Activated CD8-positive, alpha-beta memory T cell treated with anti-CD3 and anti-CD28 coated beads for 24 hours (primary cell): ENCODE data around the gene PHF20.
A peak's percentile ranks its signal among the peaks of the same experiment; 100 is the strongest.
"Not testable (repeated sequence)": the region's sequence is repeated elsewhere in the genome, so short reads cannot be mapped to it uniquely, and the experiment has no call there.

Experiments
- DNase-seq: peaks from one replicate; pipeline ENCODE4 v3.0.0-alpha.2; 2020

PHF20 gene

GRCh38 chr20:35771689-35772562 lies at the start of gene PHF20:
TSS of gene PHF20 (plus strand) at chr20:35772015. CDS start at chr20:35801523, 29,508 bp downstream.
- DNase-seq: peak; percentile 100

- DNase-seq: not testable (repeated sequence)
These were observed 48.6 kb upstream of the PHF20 start for GRCh38 chr20:35723275-35723639.

GRCh38 chr20:35723652-35724320 lies 48.0 kb upstream of the PHF20 start:
- DNase-seq: not testable (repeated sequence)

- DNase-seq: no peak
These were observed 47.2 kb upstream of the PHF20 start for GRCh38 chr20:35724321-35725230.

- no peak for DNase-seq
These were observed 44.7 kb upstream of the PHF20 start for GRCh38 chr20:35726842-35727711.

- DNase-seq: no peak
These were observed 42.5 kb upstream of the PHF20 start for GRCh38 chr20:35729283-35729807.

GRCh38 chr20:35729836-35730582 lies 41.8 kb upstream of the PHF20 start:
- no peak for DNase-seq

- no peak for DNase-seq
These were observed 41.0 kb upstream of the PHF20 start for GRCh38 chr20:35730583-35731468.

- no peak for DNase-seq
These were observed 40.4 kb upstream of the PHF20 start for GRCh38 chr20:35731469-35731788.

- no peak for DNase-seq
These were observed 39.8 kb upstream of the PHF20 start for GRCh38 chr20:35731862-35732643.

- no peak for DNase-seq
These were observed 39.2 kb upstream of the PHF20 start for GRCh38 chr20:35732644-35732982.

- no peak for DNase-seq
These were observed 37.4 kb upstream of the PHF20 start for GRCh38 chr20:35734374-35734773.

GRCh38 chr20:35734777-35735649 lies 36.8 kb upstream of the PHF20 start:
- DNase-seq: no peak

- DNase-seq: no peak
These were observed 35.9 kb upstream of the PHF20 start for GRCh38 chr20:35735826-35736470.

- DNase-seq: no peak
These were observed 33.9 kb upstream of the PHF20 start for GRCh38 chr20:35737865-35738333.

GRCh38 chr20:35738410-35739179 lies 33.2 kb upstream of the PHF20 start:
- no peak for DNase-seq
